K562 (cell line): Measurements from ENCODE around the gene ARMH4. TPM values are rescaled to one million over a fixed set of nuclear protein-coding genes. Genes with fewer than 3 reads are reported as not detected.

Experiments used
- ATAC-seq: fragments of 200-7000 bp; cut with Tn5 transposase; 3 replicates; pipeline ENCODE4 v1.9.1; 2020; ENCODE audit warnings: moderate library complexity
- BruUV-seq: library from RNA; stranded (reverse); fragments of 400-500 nt; replicated peaks from 2 replicates; lab custom pipeline; 2021; lab: Mats Ljungman, UMichigan
- CTCF ChIA-PET: fragments of 300-600 bp; formaldehyde crosslinking; extraction: SDS; loops from one replicate; lab custom pipeline; 2021; ENCODE audit warnings: low intra/inter-chr PET ratio; lab: Yijun Ruan, JAX
- POLR2A ChIA-PET: fragments of 300-600, 350-650 bp; sonication (Branson Sonifier 250); formaldehyde crosslinking; extraction: SDS; loops from one replicate; lab custom pipeline; 2021; ENCODE audit warnings: antibody characterized with exemption, inconsistent platforms; lab: Yijun Ruan, JAX
- DNase-seq, 4 experiments: peaks; one replicate each; pipeline versions ENCODE4 v3.0.0 to v3.0.0-alpha.2; 2011 to 2018; ENCODE audit warnings: low spot score in 3 of 4, mixed read lengths in 3 of 4; ENCODE audit errors: extremely low read depth in 1 of 4
- FAIRE-seq: peaks from 2 replicates; lab custom pipeline; 2011; peaks lifted over from hg19 to GRCh38; lab: Jason Lieb, UNC
- H2AFZ ChIP-seq: 2 replicates; pipeline ENCODE4 v1.6.0; 2011; ENCODE audit warnings: low read depth, low read length, control low read depth, inconsistent platforms
- H3K27ac ChIP-seq: fragments of 200-600 bp; 3 replicates; pipeline ENCODE4 v1.8.0; 2011; ENCODE audit warnings: low read depth, mild to moderate bottlenecking, control low read depth, inconsistent platforms, low read length, moderate library complexity, mixed read lengths; ENCODE audit errors: extremely low read depth
- H3K27me3 ChIP-seq, 2 experiments: fragments of 300-600 bp in 1 of 2; 2 replicates in 1 of 2; 3 replicates in 1 of 2; pipeline versions ENCODE4 v1.6.0 to v1.8.0; 2011; ENCODE audit warnings: inconsistent platforms in 2 of 2, low read length in 2 of 2, mild to moderate bottlenecking in 1 of 2, mixed read lengths in 1 of 2, moderate library complexity in 1 of 2; ENCODE audit not compliant: control insufficient read depth in 2 of 2, insufficient read depth in 2 of 2
- H3K36me3 ChIP-seq: fragments of 300-600 bp; 3 replicates; pipeline ENCODE4 v1.8.0; 2011; ENCODE audit warnings: mild to moderate bottlenecking, low read length, inconsistent platforms; ENCODE audit not compliant: control insufficient read depth, insufficient read depth
- H3K4me1 ChIP-seq, 2 experiments: fragments of 200-600 bp in 1 of 2; replicated peaks in 1 of 2; 2 replicates in 1 of 2; 3 replicates in 1 of 2; pipeline versions ENCODE4 v1.5.1 to v1.8.0; 2011; ENCODE audit warnings: inconsistent platforms in 2 of 2, low read length in 2 of 2, mild to moderate bottlenecking in 1 of 2, mixed read lengths in 1 of 2, moderate library complexity in 1 of 2; ENCODE audit not compliant: control insufficient read depth in 2 of 2, insufficient read depth in 2 of 2
- H3K4me2 ChIP-seq: 2 replicates; pipeline ENCODE4 v1.6.1; 2011; ENCODE audit warnings: low read length, control low read depth, inconsistent platforms, mixed read lengths; ENCODE audit not compliant: insufficient read depth
- H3K4me3 ChIP-seq: fragments of 200-600 bp; sonication (generic), shearing (Covaris generic); 2 replicates; pipeline ENCODE4 v1.5.1; 2016; ENCODE audit warnings: control low read depth, inconsistent platforms
- H3K79me2 ChIP-seq: fragments of 200-600 bp; 3 replicates; pipeline ENCODE4 v1.8.0; 2011; ENCODE audit warnings: low read length, inconsistent platforms; ENCODE audit not compliant: control insufficient read depth, insufficient read depth
- H3K9ac ChIP-seq, 2 experiments: 2 replicates each; pipeline versions ENCODE4 v1.6.0 to v1.6.1; 2011; ENCODE audit warnings: low read depth in 2 of 2, low read length in 2 of 2, control low read depth in 1 of 2, inconsistent platforms in 1 of 2, mild to moderate bottlenecking in 1 of 2, mixed read lengths in 1 of 2; ENCODE audit not compliant: insufficient read depth in 1 of 2
- H3K9me1 ChIP-seq: one replicate; pipeline ENCODE4 v1.6.0; 2011; ENCODE audit warnings: inconsistent platforms, mild to moderate bottlenecking, low read length, moderate library complexity; ENCODE audit not compliant: control insufficient read depth, insufficient read depth
- H3K9me3 ChIP-seq: replicated peaks from 2 replicates; pipeline ENCODE4 v1.5.1; 2011; ENCODE audit warnings: low read depth, low read length, inconsistent platforms; ENCODE audit not compliant: control insufficient read depth, insufficient read depth
- H4K20me1 ChIP-seq: replicated peaks from 2 replicates; pipeline ENCODE4 v1.6.1; 2011; ENCODE audit warnings: low read length, inconsistent platforms, mixed read lengths; ENCODE audit not compliant: control insufficient read depth, insufficient read depth
- CTCF ChIP-seq, 3 experiments: IDR thresholded peaks in 2 of 3; conservative IDR thresholded peaks in 1 of 3; 2 replicates each; pipeline ENCODE4 v1.5.1; 2011 to 2012; ENCODE audit warnings: low read length in 3 of 3, mild to moderate bottlenecking in 3 of 3, control low read depth in 2 of 3, improper control_type of control experiment in 1 of 3, inconsistent platforms in 1 of 3, low read depth in 1 of 3, mixed read lengths in 1 of 3, moderate library complexity in 1 of 3; ENCODE audit not compliant: insufficient read depth in 2 of 3
- EWSR1 ChIP-seq: fragments of 450-650 bp; IDR thresholded peaks from 2 replicates; pipeline ENCODE4 v1.6.1; 2018; ENCODE audit warnings: borderline replicate concordance, mild to moderate bottlenecking, low read depth, moderate library complexity; ENCODE audit not compliant: partially characterized antibody
- HNRNPK ChIP-seq: fragments of 200-400 bp; formaldehyde crosslinking; IDR thresholded peaks from one replicate; pipeline ENCODE4 v1.6.1; 2018; ENCODE audit warnings: mild to moderate bottlenecking, low read depth, low read length; ENCODE audit not compliant: poor library complexity, severe bottlenecking
- IRF9 ChIP-seq: fragments of 450-650 bp; IDR thresholded peaks from 2 replicates; pipeline ENCODE4 v1.6.1; 2016; ENCODE audit warnings: missing biosample characterization, missing genetic modification characterization
- KAT7 ChIP-seq: sonication (generic); formaldehyde crosslinking; IDR thresholded peaks from 2 replicates; pipeline ENCODE4 v1.8.0; 2022; ENCODE audit warnings: missing genetic modification reagents, mild to moderate bottlenecking, borderline replicate concordance
- LCOR ChIP-seq: sonication (generic); formaldehyde crosslinking; IDR thresholded peaks from 2 replicates; pipeline ENCODE4 v1.8.0; 2022; ENCODE audit warnings: mild to moderate bottlenecking, missing genetic modification reagents
- NFIX ChIP-seq: fragments of 250-450 bp; sonication (Bioruptor Pico); IDR thresholded peaks from 2 replicates; pipeline ENCODE4 v1.4.0; 2020; ENCODE audit warnings: low read depth, mild to moderate bottlenecking, moderate library complexity
- NUFIP1 ChIP-seq: fragments of 450-650 bp; IDR thresholded peaks from 2 replicates; pipeline ENCODE4 v1.6.1; 2018; ENCODE audit not compliant: partially characterized antibody
- RNF2 ChIP-seq: sonication (generic); IDR thresholded peaks from 2 replicates; pipeline ENCODE4 v1.6.1; 2016
- STAT5A ChIP-seq: IDR thresholded peaks from 2 replicates; pipeline ENCODE4 v1.6.1; 2012; ENCODE audit warnings: low read length, inconsistent platforms, borderline replicate concordance
- TARDBP ChIP-seq: fragments of 450-650 bp; IDR thresholded peaks from 2 replicates; pipeline ENCODE4 v1.6.1; 2016
- TGIF2 ChIP-seq: sonication (generic); formaldehyde crosslinking; IDR thresholded peaks from 2 replicates; pipeline ENCODE4 v1.8.1; 2022; ENCODE audit warnings: mild to moderate bottlenecking, missing genetic modification reagents, moderate library complexity
- YY1 ChIP-seq, 3 experiments: IDR thresholded peaks; 2 replicates each; pipeline ENCODE4 v1.6.1; 2011; ENCODE audit warnings: low read length in 2 of 3, mild to moderate bottlenecking in 2 of 3, moderate library complexity in 2 of 3, borderline replicate concordance in 1 of 3, control low read depth in 1 of 3, low read depth in 1 of 3; ENCODE audit not compliant: insufficient read depth in 3 of 3, insufficient replicate concordance in 2 of 3, control insufficient read depth in 1 of 3, insufficient read length in 1 of 3; ENCODE audit errors: extremely low read depth in 1 of 3
- ZBTB5 ChIP-seq: fragments of 450-650 bp; IDR thresholded peaks from 2 replicates; pipeline ENCODE4 v1.6.1; 2017; ENCODE audit warnings: antibody characterized with exemption
- ZC3H4 ChIP-seq: sonication (generic); formaldehyde crosslinking; IDR thresholded peaks from 2 replicates; pipeline ENCODE4 v1.9.0; 2021; ENCODE audit warnings: missing genetic modification reagents, borderline replicate concordance
- ZNF384 ChIP-seq: IDR thresholded peaks from 2 replicates; pipeline ENCODE4 v1.6.1; 2012; ENCODE audit warnings: low read depth, low read length, improper control_type of control experiment
- ZNF511 ChIP-seq: sonication (generic); formaldehyde crosslinking; IDR thresholded peaks from 2 replicates; pipeline ENCODE4 v1.8.0; 2022; ENCODE audit warnings: mild to moderate bottlenecking, missing genetic modification reagents
- WGBS: fragments of 100-300 bp; shearing (Covaris generic); methylation state at CpG from one replicate; pipeline ENCODE4 v1.1.6; 2016; ENCODE audit warnings: low coverage, mixed read lengths; ENCODE audit not compliant: insufficient coverage; ENCODE audit errors: missing lambda C conversion rate; 5-methylcytosine and 5-hydroxymethylcytosine counted together
- in situ Hi-C: fragments of 300-500 bp; cut with MboI; formaldehyde crosslinking; loops from 4 replicates; pipeline ENCODE4 v1.15.0; 2018; ENCODE audit warnings: inconsistent platforms, mixed read lengths
- intact Hi-C: fragments of 100-400 bp; cut with micrococcal nuclease; formaldehyde crosslinking; loops from 2 replicates; pipeline ENCODE4 v1.14.2; 2022
- polyA plus RNA-seq, 8 experiments: library from polyadenylated mRNA; depleted of rRNA in 4 of 8; stranded (reverse) in 5 of 8; unstranded in 3 of 8; fragments of >200 nt; fragmentation: Nextera tagmentation in 2 of 8; fragmentation: Illumina TruSeq in 1 of 8; extraction: Ambion mirVana in 2 of 8; extraction: Trizol in 1 of 8; gene quantifications; 2 replicates each; pipeline versions ENCODE4 v1.2.1 to v1.2.3, GENCODE V29; 2011 to 2014; ENCODE audit warnings: inconsistent platforms in 1 of 8, missing spikeins in 1 of 8
- total RNA-seq, 7 experiments: library from RNA; depleted of rRNA in 6 of 7; stranded (reverse); fragments of >200 nt in 6 of 7; fragmentation: Illumina TruSeq in 2 of 7; extraction: Trizol in 2 of 7; gene quantifications; 2 replicates each; pipeline versions ENCODE4 v1.2.1 to v1.2.3, GENCODE V29; 2011 to 2021; ENCODE audit warnings: low replicate concordance in 1 of 7

Gene ARMH4
- total and polyA plus RNA-seq, 9 of the 15 experiments (the other 6 are each of a cell fraction or from before 2014, with no cell fraction given) = 0.06 to 0.98 (median 0.07) TPM; not detected in 2

- intact Hi-C loops (no loop called here), in situ Hi-C loops (loop anchor here (25.0 kb wide), 1 partner anchor 261 kb away; no protein-coding TSS in a partner anchor)
- Histone ChIP-seq H3K9me3 (no peaks in the 10 kb centered on the region), H3K36me3 (no peaks in the 10 kb centered on the region), H3K4me3 (no peak overlapping the region), H3K4me2 (no peak overlapping the region), H4K20me1 (no peaks in the 10 kb centered on the region), H3K27ac (no peak overlapping the region), H3K9ac (no peak overlapping the region), H3K9me1 (no peaks in the 10 kb centered on the region), H3K4me1 (no peaks in the 10 kb centered on the region), H3K27me3 (peaks cover 4 to 9% of the 10 kb centered on the region in 2 experiments; a peak in 2 of 5 replicates), H3K79me2 (no peaks in the 10 kb centered on the region), H2AFZ (no peak overlapping the region)
- BruUV-seq = no TSS peak
- ChIA-PET POLR2A (no interaction called here), CTCF (no interaction called here)
- WGBS = 0% methylated on average over 4 of the region's 4 CpGs
- DNase-seq (no peak), FAIRE-seq (no peak), ATAC-seq (no peak)
- TF ChIP-seq RNF2 = no peak
- TF ChIP-seq NUFIP1 = no peak
- TF ChIP-seq TGIF2 (CRISPR knock-in tag) = no peak
- TF ChIP-seq STAT5A = no peak
- no peak for TF ChIP-seq ZC3H4
- no peak for TF ChIP-seq ZNF384
- TF ChIP-seq TARDBP = no peak
- TF ChIP-seq KAT7 = no peak
- TF ChIP-seq ZNF511 = no peak
- no peak for TF ChIP-seq ZBTB5
- no peak for TF ChIP-seq YY1 (IDR thresholded peaks at IDR 0.05; ENCODE audit: borderline replicate concordance in 1 of 3, control insufficient read depth in 1 of 3, extremely low read depth in 1 of 3, insufficient read depth in 3 of 3, insufficient read length in 1 of 3, insufficient replicate concordance in 2 of 3, low read depth in 1 of 3, low read length in 2 of 3)
- TF ChIP-seq NFIX (CRISPR knock-in tag) = no peak
- TF ChIP-seq HNRNPK = no peak
- TF ChIP-seq CTCF (IDR thresholded peaks at IDR 0.05 in 2 of 3, conservative IDR thresholded peaks at IDR 0.05 in 1 of 3; ENCODE audit: insufficient read depth in 2 of 3, low read depth in 1 of 3, low read length in 3 of 3) = no peak
- TF ChIP-seq EWSR1 = no peak
- TF ChIP-seq LCOR (CRISPR knock-in tag) = no peak
- TF ChIP-seq IRF9 (tag) = no peak
Measured at GRCh38 chr14:58100735-58101368, 51.2 kb downstream of the ARMH4 start.
